GM18951 (cell line): Measurements from ENCODE around the gene PLXNA4.
"Not testable (repeated sequence)": the region's sequence is repeated elsewhere in the genome, so short reads cannot be mapped to it uniquely, and the experiment has no call there.

Experiments used
- POLR2A ChIP-seq: IDR thresholded peaks from 4 replicates; pipeline ENCODE4 v1.6.1; 2011; ENCODE audit warnings: mild to moderate bottlenecking; ENCODE audit not compliant: insufficient read length, insufficient read depth; ENCODE audit errors: extremely low read depth
- in situ Hi-C: fragments of 300-500 bp; cut with MboI; formaldehyde crosslinking; loops from one replicate; pipeline ENCODE4 v1.12.0; 2022; ENCODE audit warnings: low sequenced_read_pairs, mixed read lengths, inconsistent platforms; ENCODE audit not compliant: unreplicated experiment

The PLXNA4 gene

DNA sequence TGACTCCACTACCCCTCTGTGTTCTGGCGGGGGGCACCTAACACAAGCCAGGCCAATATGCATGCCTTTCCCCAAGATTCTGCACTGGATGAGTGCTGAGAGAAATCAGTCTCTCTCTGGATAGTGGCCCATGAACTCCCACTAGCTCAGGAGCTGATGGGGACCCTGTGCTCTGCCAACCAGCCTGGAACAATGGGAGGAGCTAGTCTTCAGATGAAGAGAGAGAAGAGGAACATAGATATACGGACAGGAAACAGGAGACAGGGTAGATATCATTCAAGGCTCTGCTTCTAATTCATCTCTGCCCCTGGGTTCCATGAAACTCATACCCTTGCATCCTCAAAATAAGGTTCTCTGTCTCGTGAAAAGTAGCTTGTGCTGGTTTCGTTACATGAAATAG, 27.9 kb upstream of the PLXNA4 start:
- in situ Hi-C loops, result no loop called here
- no peak for TF ChIP-seq POLR2A

- in situ Hi-C loops, result no loop called here
- no peak for TF ChIP-seq POLR2A
Measured at GRCh38 chr7:132603220-132603833, 27.1 kb upstream of the PLXNA4 start.

GRCh38 chr7:132601783-132602182, 25.5 kb upstream of the PLXNA4 start:
- no peak for TF ChIP-seq POLR2A
- in situ Hi-C loops, result no loop called here

- TF ChIP-seq POLR2A, result no peak
- in situ Hi-C loops, result no loop called here
Measured at GRCh38 chr7:132596588-132596987, 20.3 kb upstream of the PLXNA4 start.

DNA sequence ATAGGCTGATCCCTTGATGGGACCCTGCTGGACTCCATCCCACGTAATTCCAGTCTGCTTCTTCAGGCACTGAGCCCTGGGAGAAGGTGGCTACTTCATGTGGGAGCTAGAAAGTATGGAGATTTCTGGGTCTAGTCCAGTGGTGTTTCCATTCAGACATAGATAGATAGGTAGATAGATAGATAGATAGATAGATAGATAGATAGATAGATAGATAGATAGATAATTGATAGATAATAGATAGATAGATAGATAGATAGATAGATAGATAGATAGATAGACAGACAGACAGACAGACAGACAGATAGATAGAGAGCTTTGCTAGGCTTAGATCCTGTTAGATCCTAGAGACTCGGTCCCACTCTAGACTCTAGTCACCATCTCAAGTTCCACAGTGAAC, 18.5 kb upstream of the PLXNA4 start:
- in situ Hi-C loops, result not testable (repeated sequence)

- TF ChIP-seq POLR2A, result no peak
- in situ Hi-C loops, result no loop called here
Measured at GRCh38 chr7:132592936-132593335, 16.7 kb upstream of the PLXNA4 start.

DNA sequence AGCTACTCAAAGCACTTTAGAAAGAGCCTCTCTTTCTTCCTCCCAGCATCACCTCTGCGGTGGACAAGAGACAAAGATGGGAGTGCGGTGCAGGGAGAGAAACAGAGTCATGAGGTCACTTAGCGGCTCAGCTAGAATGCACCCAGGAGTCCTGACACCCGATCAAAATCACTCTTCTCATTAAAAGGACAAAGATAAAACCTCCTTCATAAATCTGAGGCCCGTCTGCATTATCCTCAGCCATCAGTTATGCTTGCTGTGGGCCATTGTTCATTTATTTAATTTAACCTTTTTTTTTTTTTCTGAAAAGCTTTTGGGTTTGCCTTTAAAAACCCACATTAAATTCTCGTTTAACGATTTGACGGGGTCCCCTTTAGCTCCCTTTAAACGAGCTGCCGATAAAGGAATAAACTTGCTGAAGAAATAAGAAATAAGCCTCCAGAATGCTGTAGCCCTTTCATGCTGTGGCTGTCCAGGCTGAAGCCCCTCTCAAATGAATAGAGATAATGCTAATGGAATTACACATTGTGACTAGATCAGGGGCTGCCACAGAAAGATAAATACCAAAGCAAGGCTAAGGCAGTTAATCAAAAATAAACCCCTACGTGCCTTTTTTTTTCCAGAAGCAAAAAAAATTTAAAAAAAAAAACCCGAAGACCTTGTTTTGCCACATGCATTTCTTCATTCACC, 16.1 kb upstream of the PLXNA4 start:
- no peak for TF ChIP-seq POLR2A
- in situ Hi-C loops, result no loop called here

GRCh38 chr7:132590162-132590561, 13.9 kb upstream of the PLXNA4 start:
- in situ Hi-C loops, result no loop called here
- no peak for TF ChIP-seq POLR2A

DNA sequence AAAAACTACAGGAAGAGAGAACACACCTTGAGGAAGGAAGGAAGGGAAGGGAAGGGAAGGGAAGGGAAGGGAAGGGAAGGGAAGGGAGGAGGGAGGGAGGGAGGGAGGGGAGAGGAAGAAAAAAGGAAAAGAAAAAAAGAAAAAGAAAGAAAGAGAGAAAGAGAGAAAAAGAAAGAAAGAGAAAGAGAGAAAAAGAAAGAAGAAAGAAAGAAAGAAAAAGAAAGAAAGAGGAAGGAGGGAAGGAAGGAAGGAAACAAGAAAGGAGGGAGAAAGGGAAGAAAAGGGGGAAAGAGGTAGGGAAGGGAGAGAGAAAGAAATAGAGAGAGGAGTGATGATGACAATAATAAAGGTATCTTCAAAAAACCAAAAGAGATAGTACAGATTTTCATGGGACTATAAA, 12.3 kb upstream of the PLXNA4 start:
- in situ Hi-C loops, result no loop called here
- no peak for TF ChIP-seq POLR2A

- no peak for TF ChIP-seq POLR2A
- in situ Hi-C loops, result no loop called here
Measured at GRCh38 chr7:132584796-132585494, 8.7 kb upstream of the PLXNA4 start.

DNA sequence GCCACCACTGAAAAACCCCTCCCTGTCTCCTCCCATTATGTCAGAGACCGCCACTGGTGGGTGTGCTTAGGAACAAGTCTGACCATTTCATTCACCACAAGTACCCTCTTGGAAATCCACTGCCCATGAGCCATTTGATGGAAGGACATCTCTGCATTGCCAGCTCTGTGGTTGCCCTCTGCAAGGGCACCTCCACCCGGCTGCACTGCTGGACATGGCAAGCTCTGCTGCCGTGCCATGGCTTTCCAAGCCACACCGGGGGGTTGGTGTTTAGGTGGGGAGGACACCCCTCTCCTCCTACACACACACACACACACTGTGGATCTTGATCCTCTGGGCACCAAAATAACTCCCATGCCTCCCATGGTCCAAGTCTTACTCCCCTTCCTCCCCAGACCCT, 5.2 kb upstream of the PLXNA4 start:
- in situ Hi-C loops, result no loop called here
- TF ChIP-seq POLR2A, result no peak

DNA sequence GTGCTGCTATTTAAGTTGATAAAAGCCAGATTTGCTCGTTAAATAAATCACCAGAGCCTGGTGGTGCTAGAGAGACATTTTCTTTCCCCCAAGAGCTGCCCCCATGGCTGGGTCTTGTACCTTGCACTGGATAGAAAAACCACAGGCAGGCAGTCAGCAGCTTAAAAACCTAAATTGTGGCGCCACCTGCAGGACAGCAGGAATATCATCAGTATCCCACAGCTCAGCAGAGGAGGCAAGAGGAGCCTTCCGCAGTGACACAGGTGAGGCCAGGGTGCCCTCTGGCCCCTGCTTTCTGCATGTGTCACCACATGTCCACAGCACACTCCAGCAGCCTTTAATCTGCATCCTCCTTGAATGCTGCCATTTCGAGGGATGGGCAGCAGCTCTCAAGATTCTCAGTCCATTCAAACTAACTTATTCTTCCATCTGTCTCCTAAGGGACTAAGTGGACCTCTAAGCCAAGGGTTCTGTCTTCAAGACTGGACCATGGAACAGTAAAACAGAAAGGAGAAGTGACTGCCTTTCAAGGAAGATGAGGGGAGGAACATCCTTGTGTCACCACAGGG, 4.5 kb upstream of the PLXNA4 start:
- in situ Hi-C loops, result no loop called here

GRCh38 chr7:132580277-132580676, 4.0 kb upstream of the PLXNA4 start:
- TF ChIP-seq POLR2A, result no peak
- in situ Hi-C loops, result no loop called here

More for the DNA sequence above, 4.5 kb upstream of the PLXNA4 start:
- TF ChIP-seq POLR2A, result no peak

GRCh38 chr7:132579260-132579899, 3.1 kb upstream of the PLXNA4 start:
- TF ChIP-seq POLR2A, result no peak
- in situ Hi-C loops, result loop anchor here (10.0 kb wide), 1 partner anchor 265 kb away; no protein-coding TSS in a partner anchor

DNA sequence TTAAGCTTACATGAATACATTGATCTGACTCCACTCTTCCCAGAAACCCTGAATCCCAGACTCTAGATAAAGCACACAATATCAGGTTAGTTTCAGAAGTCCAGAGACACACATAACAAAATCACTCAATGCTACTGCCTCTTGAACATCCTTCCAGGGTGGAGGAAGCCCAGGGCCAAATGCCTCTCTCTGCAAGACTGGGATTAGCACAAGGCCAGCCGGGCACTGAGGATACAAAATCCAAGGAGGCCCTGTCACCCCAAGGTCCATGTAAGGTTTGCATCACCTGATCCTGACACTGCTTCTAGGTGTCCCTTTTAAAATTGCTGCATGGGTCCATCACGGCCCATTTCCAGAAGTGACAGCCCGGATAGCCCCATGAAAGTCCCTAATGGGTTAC, 2.6 kb upstream of the PLXNA4 start:
- in situ Hi-C loops, result loop anchor here (10.0 kb wide), 1 partner anchor 264 kb away; no protein-coding TSS in a partner anchor
- TF ChIP-seq POLR2A, result no peak
